OCI-LY1 (cell line): ENCODE results near the gene CMC2.

Source experiments
- H2AFZ ChIP-seq: fragments of 200-600 bp; sonication (generic), shearing (Covaris generic); 2 replicates; pipeline ENCODE4 v1.6.0; 2014; ENCODE audit warnings: antibody characterized with exemption, mild to moderate bottlenecking, low read length
- H3F3A ChIP-seq: fragments of 200-600 bp; sonication (generic), shearing (Covaris generic); 2 replicates; pipeline ENCODE4 v1.6.0; 2014; ENCODE audit warnings: mild to moderate bottlenecking, antibody characterized with exemption, low read length, moderate library complexity; ENCODE audit not compliant: insufficient read depth
- H3K27ac ChIP-seq: fragments of 200-600 bp; sonication (generic); 2 replicates; pipeline ENCODE4 v1.5.1; 2014; ENCODE audit warnings: low read length, mixed run types, mild to moderate bottlenecking, low read depth; ENCODE audit not compliant: poor library complexity, severe bottlenecking
- H3K27me3 ChIP-seq: fragments of 200-600 bp; sonication (generic); 2 replicates; pipeline ENCODE4 v1.6.0; 2014; ENCODE audit warnings: antibody characterized with exemption, mild to moderate bottlenecking, low read length, moderate library complexity; ENCODE audit not compliant: insufficient read depth
- H3K36me3 ChIP-seq: fragments of 200-600 bp; sonication (generic); 2 replicates; pipeline ENCODE4 v1.6.1; 2014; ENCODE audit warnings: mild to moderate bottlenecking, antibody characterized with exemption, low read length, moderate library complexity, mixed read lengths; ENCODE audit not compliant: insufficient read depth
- H3K4me1 ChIP-seq: fragments of 200-600 bp; sonication (generic); 2 replicates; pipeline ENCODE4 v1.5.1; 2014; ENCODE audit warnings: mild to moderate bottlenecking, low read length, moderate library complexity; ENCODE audit not compliant: insufficient read depth, severe bottlenecking
- H3K4me2 ChIP-seq: fragments of 200-600 bp; sonication (generic), shearing (Covaris generic); 2 replicates; pipeline ENCODE4 v1.6.1; 2014; ENCODE audit warnings: low read length
- H3K4me3 ChIP-seq: fragments of 200-600 bp; sonication (generic); 2 replicates; pipeline ENCODE4 v1.5.1; 2014; ENCODE audit warnings: low read length, low read depth, mild to moderate bottlenecking, mixed read lengths; ENCODE audit not compliant: poor library complexity, severe bottlenecking
- H3K79me2 ChIP-seq: fragments of 200-600 bp; shearing (Covaris generic); 2 replicates; pipeline ENCODE4 v1.6.1; 2016; ENCODE audit warnings: mixed run types, low read length, mixed read lengths; ENCODE audit not compliant: insufficient read depth
- H3K9ac ChIP-seq: fragments of 200-600 bp; sonication (generic), shearing (Covaris generic); 2 replicates; pipeline ENCODE4 v1.6.1; 2014; ENCODE audit warnings: mild to moderate bottlenecking, low read length, mixed read lengths
- H3K9me2 ChIP-seq: fragments of 200-600 bp; sonication (generic), shearing (Covaris generic); 2 replicates; pipeline ENCODE4 v1.6.1; 2014; ENCODE audit warnings: low read depth, mild to moderate bottlenecking, low read length, mixed read lengths
- H3K9me3 ChIP-seq: fragments of 200-600 bp; shearing (Covaris generic); 2 replicates; pipeline ENCODE4 v1.6.1; 2014; ENCODE audit warnings: low read length, mixed read lengths
- H4K20me1 ChIP-seq: fragments of 200-600 bp; sonication (generic), shearing (Covaris generic); 2 replicates; pipeline ENCODE4 v1.6.0; 2016; ENCODE audit warnings: mild to moderate bottlenecking, low read length; ENCODE audit not compliant: insufficient read depth
- EZH2 ChIP-seq: fragments of 200-600 bp; sonication (generic), shearing (Covaris generic); IDR thresholded peaks from 2 replicates; pipeline ENCODE4 v1.8.0; 2017; ENCODE audit warnings: borderline replicate concordance, mixed run types, mild to moderate bottlenecking, antibody characterized with exemption, low read length, moderate library complexity, mixed read lengths
- TF ChIP-seq, protein P1 (sequence below): fragments of 200-600 bp; sonication (generic), shearing (Covaris generic); IDR thresholded peaks from 2 replicates; pipeline ENCODE4 v1.5.1; 2017; ENCODE audit warnings: mild to moderate bottlenecking, antibody characterized with exemption, low read length, moderate library complexity, mixed read lengths

Gene CMC2

GRCh38 chr16:81006813-81007695 lies at the start of gene CMC2, which contains the start of gene CENPN:
Gene CMC2 (minus strand): TSS chr16:81006885. CDS start chr16:80997394, 9,491 bp downstream.
Gene CENPN (plus strand): TSS chr16:81007214. CDS start chr16:81011940, 4,726 bp downstream.
- TF ChIP-seq, protein P1, sequence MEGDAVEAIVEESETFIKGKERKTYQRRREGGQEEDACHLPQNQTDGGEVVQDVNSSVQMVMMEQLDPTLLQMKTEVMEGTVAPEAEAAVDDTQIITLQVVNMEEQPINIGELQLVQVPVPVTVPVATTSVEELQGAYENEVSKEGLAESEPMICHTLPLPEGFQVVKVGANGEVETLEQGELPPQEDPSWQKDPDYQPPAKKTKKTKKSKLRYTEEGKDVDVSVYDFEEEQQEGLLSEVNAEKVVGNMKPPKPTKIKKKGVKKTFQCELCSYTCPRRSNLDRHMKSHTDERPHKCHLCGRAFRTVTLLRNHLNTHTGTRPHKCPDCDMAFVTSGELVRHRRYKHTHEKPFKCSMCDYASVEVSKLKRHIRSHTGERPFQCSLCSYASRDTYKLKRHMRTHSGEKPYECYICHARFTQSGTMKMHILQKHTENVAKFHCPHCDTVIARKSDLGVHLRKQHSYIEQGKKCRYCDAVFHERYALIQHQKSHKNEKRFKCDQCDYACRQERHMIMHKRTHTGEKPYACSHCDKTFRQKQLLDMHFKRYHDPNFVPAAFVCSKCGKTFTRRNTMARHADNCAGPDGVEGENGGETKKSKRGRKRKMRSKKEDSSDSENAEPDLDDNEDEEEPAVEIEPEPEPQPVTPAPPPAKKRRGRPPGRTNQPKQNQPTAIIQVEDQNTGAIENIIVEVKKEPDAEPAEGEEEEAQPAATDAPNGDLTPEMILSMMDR: no peak
- no peak for TF ChIP-seq EZH2
- H3K4me3 ChIP-seq: peak within 1 kb of the TSS; percentile 69

DNA sequence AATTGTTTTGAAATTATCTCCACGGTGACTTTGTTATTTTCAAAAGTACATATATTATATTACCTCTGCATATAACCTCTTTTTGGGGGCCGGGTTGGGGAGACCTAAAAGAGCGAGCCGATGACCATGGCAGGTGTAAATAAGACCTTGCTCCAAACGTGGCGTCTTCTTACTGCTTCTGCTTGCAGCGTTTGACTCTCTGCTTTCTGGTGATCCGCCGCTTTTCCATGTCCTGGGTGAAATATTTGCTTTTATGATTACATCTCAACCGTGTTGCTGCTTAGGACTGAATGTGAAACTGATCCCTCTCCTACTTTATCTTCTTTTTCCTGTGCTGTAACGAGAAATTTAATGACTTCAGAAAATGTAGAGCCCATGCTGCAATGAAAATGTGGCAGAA lies 47.1 kb upstream of the CMC2 start:
- Histone ChIP-seq H3K27me3 (no peaks in the 10 kb centered on the region), H3K79me2 (no peaks in the 10 kb centered on the region), H2AFZ (no peak overlapping the region), H4K20me1 (no peaks in the 10 kb centered on the region), H3K4me3 (no peak overlapping the region), H3K36me3 (no peaks in the 10 kb centered on the region), H3K9ac (no peak overlapping the region), H3K9me2 (no peaks in the 10 kb centered on the region), H3F3A (no peaks in the 10 kb centered on the region), H3K4me2 (no peak overlapping the region), H3K9me3 (peaks cover 5% of the 10 kb centered on the region; the same call in 1 of the 2 replicates), H3K4me1 (no peaks in the 10 kb centered on the region), H3K27ac (no peak overlapping the region)
- no peak for TF ChIP-seq EZH2
- TF ChIP-seq, protein P1: no peak

More at GRCh38 chr16:81006813-81007695, at the start of gene CMC2, which contains the start of gene CENPN:
- Histone ChIP-seq H2AFZ (no peak within 1 kb of the TSS), H3K9ac (peak within 1 kb of the TSS; percentile 72), H3K36me3 (peaks cover 17% of the 10 kb centered on the region; the same call in 1 of the 2 replicates), H3K27ac (peak within 1 kb of the TSS; percentile 87), H4K20me1 (no peaks in the 10 kb centered on the region), H3K9me2 (no peaks in the 10 kb centered on the region), H3K9me3 (no peaks in the 10 kb centered on the region), H3F3A (no peaks in the 10 kb centered on the region), H3K4me2 (peak within 1 kb of the TSS; percentile 97), H3K79me2 (peaks cover 46% of the 10 kb centered on the region), H3K27me3 (no peaks in the 10 kb centered on the region), H3K4me1 (peaks cover 30% of the 10 kb centered on the region)

DNA sequence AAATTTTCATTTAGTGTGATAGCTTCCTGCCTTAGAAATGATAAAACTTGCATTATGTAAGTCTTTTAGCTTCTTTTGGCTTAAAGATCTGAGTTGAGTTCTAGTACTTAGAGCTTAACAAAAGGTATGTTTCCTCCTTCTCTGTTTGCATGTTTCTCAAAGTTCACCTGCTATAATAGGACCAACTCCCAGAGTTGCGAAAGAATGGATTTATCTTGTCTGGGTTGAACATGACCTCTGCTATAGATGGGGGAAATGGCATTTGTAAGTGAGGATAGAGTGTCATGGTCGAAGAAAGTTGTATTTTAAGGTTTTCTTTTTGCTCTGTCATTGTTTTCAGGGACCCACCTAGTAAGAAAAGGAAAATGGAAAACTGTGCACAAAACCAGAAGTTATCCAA lies 36.1 kb upstream of the CMC2 start:
- H3K79me2 ChIP-seq: no peaks in the 10 kb centered on the region; the same call in 1 of the 2 replicates
- peaks cover 64% of the 10 kb centered on the region for H3K36me3 ChIP-seq
- H3K9me2 ChIP-seq: no peaks in the 10 kb centered on the region
- H3K9ac ChIP-seq: no peak overlapping the region
- H3F3A ChIP-seq: no peaks in the 10 kb centered on the region
- no peaks in the 10 kb centered on the region for H3K4me1 ChIP-seq
- no peaks in the 10 kb centered on the region for H4K20me1 ChIP-seq
- no peaks in the 10 kb centered on the region for H3K9me3 ChIP-seq
- no peaks in the 10 kb centered on the region for H3K27me3 ChIP-seq
- H2AFZ ChIP-seq: no peak overlapping the region
- H3K4me2 ChIP-seq: no peak overlapping the region
- TF ChIP-seq, protein P1: no peak
- TF ChIP-seq EZH2: no peak
- H3K27ac ChIP-seq: no peak overlapping the region
- no peak overlapping the region for H3K4me3 ChIP-seq
